OCI-LY3 (cell line): Measurements from ENCODE around the gene UGT1A3.

Experiments used
- H2AFZ ChIP-seq: fragments of 200-600, 300-600 bp; shearing (Covaris generic); 2 replicates; pipeline ENCODE4 v1.6.0; 2014; ENCODE audit warnings: antibody characterized with exemption, low read depth, low read length
- H3K27ac ChIP-seq: fragments of 200-600, 300-600 bp; sonication (generic); 2 replicates; pipeline ENCODE4 v1.5.1; 2014; ENCODE audit warnings: mild to moderate bottlenecking, low read length, moderate library complexity, mixed read lengths
- H3K27me3 ChIP-seq: fragments of 200-600, 300-600 bp; sonication (generic); 2 replicates; pipeline ENCODE4 v1.6.1; 2014; ENCODE audit warnings: low read depth, low read length, mixed read lengths
- H3K36me3 ChIP-seq: fragments of 200-600, 300-600 bp; sonication (generic); replicated peaks from 2 replicates; pipeline ENCODE3; 2014; ENCODE audit warnings: low read depth, low read length, mixed read lengths
- H3K4me1 ChIP-seq: fragments of 300-600, 200-600 bp; sonication (generic); 2 replicates; pipeline ENCODE4 v1.6.1; 2014; ENCODE audit warnings: low read length, mixed read lengths
- H3K4me2 ChIP-seq: fragments of 200-600, 300-600 bp; sonication (generic); 2 replicates; pipeline ENCODE4 v1.6.1; 2014; ENCODE audit warnings: low read length, mixed read lengths
- H3K4me3 ChIP-seq: fragments of 300-600, 200-600 bp; sonication (generic); 2 replicates; pipeline ENCODE4 v1.5.1; 2014; ENCODE audit warnings: antibody characterized with exemption, mild to moderate bottlenecking, low read length, moderate library complexity
- H3K79me2 ChIP-seq: fragments of 300-600, 200-600 bp; shearing (Covaris generic); 2 replicates; pipeline ENCODE4 v1.6.1; 2014; ENCODE audit warnings: mild to moderate bottlenecking, low read length, mixed read lengths
- H3K9ac ChIP-seq: fragments of 300-600, 200-600 bp; shearing (Covaris generic); 2 replicates; pipeline ENCODE4 v1.6.0; 2014; ENCODE audit warnings: mild to moderate bottlenecking, low read length, moderate library complexity
- H3K9me3 ChIP-seq: fragments of 200-600, 300-600 bp; shearing (Covaris generic); 2 replicates; pipeline ENCODE4 v1.6.1; 2014; ENCODE audit warnings: low read length, mixed read lengths; ENCODE audit not compliant: insufficient read depth
- H4K20me1 ChIP-seq: fragments of 200-600, 300-600 bp; sonication (generic); 2 replicates; pipeline ENCODE4 v1.6.1; 2016; ENCODE audit warnings: low read length, mixed read lengths; ENCODE audit not compliant: insufficient read depth
- CTCF ChIP-seq: fragments of 200-600, 300-600 bp; sonication (generic); IDR thresholded peaks from 2 replicates; pipeline ENCODE4 v1.5.1; 2014; ENCODE audit warnings: antibody characterized with exemption, low read length, low read depth
- EZH2phosphoT487 ChIP-seq: fragments of 200-600 bp; shearing (Covaris generic); IDR thresholded peaks from 2 replicates; pipeline ENCODE4 v1.6.1; 2018; ENCODE audit warnings: antibody characterized with exemption, mixed run types, low read depth

Gene UGT1A3

GRCh38 chr2:233791883-233792329, 63.1 kb downstream of the UGT1A3 start:
- Histone ChIP-seq H3K9ac (no peak overlapping the region), H4K20me1 (no peaks in the 10 kb centered on the region), H2AFZ (no peak overlapping the region), H3K4me3 (no peak overlapping the region), H3K36me3 (no peaks in the 10 kb centered on the region), H3K79me2 (no peaks in the 10 kb centered on the region), H3K4me1 (no peaks in the 10 kb centered on the region), H3K27me3 (no peaks in the 10 kb centered on the region), H3K27ac (no peak overlapping the region), H3K4me2 (no peak overlapping the region), H3K9me3 (no peaks in the 10 kb centered on the region)
- TF ChIP-seq EZH2phosphoT487 (no peak), CTCF (no peak)

GRCh38 chr2:233792720-233793119, 63.9 kb downstream of the UGT1A3 start:
- H3K79me2 ChIP-seq: no peaks in the 10 kb centered on the region
- H3K4me1 ChIP-seq: no peaks in the 10 kb centered on the region
- no peak overlapping the region for H2AFZ ChIP-seq
- TF ChIP-seq EZH2phosphoT487 (no peak), CTCF (no peak)
- no peaks in the 10 kb centered on the region for H3K27me3 ChIP-seq
- H3K9me3 ChIP-seq: no peaks in the 10 kb centered on the region
- no peak overlapping the region for H3K4me2 ChIP-seq
- H3K9ac ChIP-seq: no peak overlapping the region
- no peaks in the 10 kb centered on the region for H3K36me3 ChIP-seq
- H4K20me1 ChIP-seq: no peaks in the 10 kb centered on the region
- no peak overlapping the region for H3K4me3 ChIP-seq
- H3K27ac ChIP-seq: no peak overlapping the region

GRCh38 chr2:233793465-233794127, 64.8 kb downstream of the UGT1A3 start:
- Histone ChIP-seq H3K36me3 (no peaks in the 10 kb centered on the region), H3K4me1 (no peaks in the 10 kb centered on the region), H3K79me2 (no peaks in the 10 kb centered on the region), H3K4me3 (no peak overlapping the region), H3K4me2 (no peak overlapping the region), H4K20me1 (no peaks in the 10 kb centered on the region), H3K27ac (no peak overlapping the region), H3K9ac (no peak overlapping the region), H3K9me3 (no peaks in the 10 kb centered on the region), H2AFZ (no peak overlapping the region), H3K27me3 (no peaks in the 10 kb centered on the region)
- TF ChIP-seq EZH2phosphoT487 (no peak), CTCF (no peak)

GRCh38 chr2:233794128-233794658, 65.4 kb downstream of the UGT1A3 start:
- no peaks in the 10 kb centered on the region for H3K9me3 ChIP-seq
- no peak overlapping the region for H3K27ac ChIP-seq
- no peaks in the 10 kb centered on the region for H3K79me2 ChIP-seq
- H3K4me1 ChIP-seq: no peaks in the 10 kb centered on the region
- no peak overlapping the region for H3K9ac ChIP-seq
- no peaks in the 10 kb centered on the region for H4K20me1 ChIP-seq
- H3K27me3 ChIP-seq: no peaks in the 10 kb centered on the region
- no peak overlapping the region for H2AFZ ChIP-seq
- no peak overlapping the region for H3K4me2 ChIP-seq
- H3K4me3 ChIP-seq: no peak overlapping the region
- H3K36me3 ChIP-seq: no peaks in the 10 kb centered on the region
- TF ChIP-seq EZH2phosphoT487: no peak
- no peak for TF ChIP-seq CTCF
